IMR-90 (cell line): ENCODE results near the gene LRRC37A.
"Not testable (repeated sequence)": the region's sequence is repeated elsewhere in the genome, so short reads cannot be mapped to it uniquely, and the experiment has no call there.

Experiments used
- BHLHE40 ChIP-seq: fragments of 150-350 bp; IDR thresholded peaks from 2 replicates; pipeline ENCODE4 v1.6.1; 2016; ENCODE audit warnings: mild to moderate bottlenecking, low read depth, low read length
- CEBPB ChIP-seq: IDR thresholded peaks from 2 replicates; pipeline ENCODE4 v1.6.1; 2012; ENCODE audit warnings: low read depth, low read length, improper control_type of control experiment
- CTCF ChIP-seq: conservative IDR thresholded peaks from 2 replicates; pipeline ENCODE4 v1.5.1; 2012; ENCODE audit warnings: mild to moderate bottlenecking, low read depth, low read length, improper control_type of control experiment
- ELK1 ChIP-seq: fragments of 150-350 bp; IDR thresholded peaks from 2 replicates; pipeline ENCODE4 v1.6.1; 2016; ENCODE audit warnings: low read depth, mild to moderate bottlenecking, low read length, moderate library complexity, borderline replicate concordance
- MAFK ChIP-seq: IDR thresholded peaks from 2 replicates; pipeline ENCODE4 v1.6.1; 2012; ENCODE audit warnings: low read depth, low read length, improper control_type of control experiment
- MAZ ChIP-seq: IDR thresholded peaks from 2 replicates; pipeline ENCODE4 v1.6.1; 2012; ENCODE audit warnings: low read depth, mild to moderate bottlenecking, low read length, improper control_type of control experiment, moderate library complexity, borderline replicate concordance
- MXI1 ChIP-seq: IDR thresholded peaks from 2 replicates; pipeline ENCODE4 v1.6.1; 2012; ENCODE audit warnings: low read depth, mild to moderate bottlenecking, low read length, moderate library complexity, borderline replicate concordance
- NFE2L2 ChIP-seq: fragments of 150-350 bp; IDR thresholded peaks from 2 replicates; pipeline ENCODE4 v1.6.1; 2016; ENCODE audit warnings: low read depth, mild to moderate bottlenecking, low read length
- POLR2A ChIP-seq: IDR thresholded peaks from 2 replicates; pipeline ENCODE4 v1.6.1; 2012; ENCODE audit warnings: mild to moderate bottlenecking, low read depth, low read length
- RAD21 ChIP-seq: IDR thresholded peaks from 2 replicates; pipeline ENCODE4 v1.6.1; 2012; ENCODE audit warnings: low read length, improper control_type of control experiment
- RCOR1 ChIP-seq: IDR thresholded peaks from 2 replicates; pipeline ENCODE4 v1.6.1; 2012; ENCODE audit warnings: mild to moderate bottlenecking, low read length, improper control_type of control experiment; ENCODE audit not compliant: insufficient replicate concordance
- RFX5 ChIP-seq: IDR thresholded peaks from 2 replicates; pipeline ENCODE4 v1.8.0; 2012; ENCODE audit warnings: low read depth, mild to moderate bottlenecking, low read length, moderate library complexity
- SMC3 ChIP-seq: fragments of 150-350 bp; IDR thresholded peaks from 2 replicates; pipeline ENCODE4 v1.6.1; 2016; ENCODE audit warnings: low read depth, mild to moderate bottlenecking, antibody characterized with exemption, low read length, moderate library complexity
- USF2 ChIP-seq: fragments of 150-350 bp; IDR thresholded peaks from 2 replicates; pipeline ENCODE4 v1.6.1; 2017; ENCODE audit warnings: mild to moderate bottlenecking, antibody characterized with exemption, low read length, low read depth

- not testable (repeated sequence) for TF ChIP-seq POLR2A, CEBPB, CTCF, USF2, MXI1, MAFK, MAZ, RCOR1, SMC3, BHLHE40, NFE2L2, RAD21, ELK1, RFX5
These were observed 47.2 kb downstream of the LRRC37A start for GRCh38 chr17:46342131-46342530.
